PC-3 (cell line): ENCODE measurements around the gene PLA2G4B.

Source experiments
- EZH2 ChIP-seq: fragments of 300-600 bp; sonication (generic); IDR thresholded peaks from one replicate; pipeline ENCODE4 v1.6.1; 2017; ENCODE audit warnings: antibody characterized with exemption, mild to moderate bottlenecking, low read length; ENCODE audit not compliant: unreplicated experiment
- EZH2phosphoT487 ChIP-seq: fragments of 300-600 bp; sonication (generic); IDR thresholded peaks from 2 replicates; pipeline ENCODE4 v1.6.1; 2018; ENCODE audit warnings: mild to moderate bottlenecking, antibody characterized with exemption, low read length, borderline replicate concordance
- TF ChIP-seq, protein P1 (sequence below): fragments of 300-600 bp; sonication (generic); conservative IDR thresholded peaks from 2 replicates; pipeline ENCODE4 v1.5.1; 2017; ENCODE audit warnings: antibody characterized with exemption, low read depth, mild to moderate bottlenecking, low read length

DNA sequence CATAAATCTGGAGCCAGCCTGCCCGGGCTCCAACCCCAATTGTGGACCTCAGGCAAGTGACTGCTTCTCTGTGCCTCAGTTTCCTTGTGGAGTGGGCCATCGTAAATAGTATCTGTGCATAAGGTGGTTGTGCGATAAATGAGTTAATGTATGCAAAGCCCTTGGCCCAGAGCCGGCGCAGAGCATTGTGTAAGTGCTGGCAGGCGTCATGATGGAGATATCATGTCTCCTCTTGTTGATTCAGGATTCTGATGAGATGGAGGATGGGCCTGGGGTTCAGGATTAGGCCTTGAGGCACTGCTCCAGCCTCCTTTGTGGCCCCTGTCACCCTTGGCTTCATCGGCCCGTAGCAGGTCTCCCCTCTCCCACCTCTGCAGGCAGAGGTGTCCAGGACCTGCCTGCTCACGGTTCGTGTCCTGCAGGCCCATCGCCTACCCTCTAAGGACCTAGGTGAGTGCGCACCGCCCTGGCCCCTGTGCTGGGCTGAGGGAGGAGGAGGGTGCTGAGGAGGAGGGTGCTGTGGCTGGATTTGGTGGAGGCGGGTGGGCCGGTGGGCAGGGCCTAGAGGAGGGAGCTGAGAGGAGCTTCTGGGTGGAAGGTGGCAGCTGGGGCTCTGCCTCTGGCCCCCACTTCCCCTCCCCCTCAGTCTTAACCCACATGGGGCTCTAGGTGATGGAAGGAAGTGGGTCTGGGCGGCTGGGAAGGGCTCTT is 1.3 kb downstream of the PLA2G4B start:
- TF ChIP-seq, protein P1, sequence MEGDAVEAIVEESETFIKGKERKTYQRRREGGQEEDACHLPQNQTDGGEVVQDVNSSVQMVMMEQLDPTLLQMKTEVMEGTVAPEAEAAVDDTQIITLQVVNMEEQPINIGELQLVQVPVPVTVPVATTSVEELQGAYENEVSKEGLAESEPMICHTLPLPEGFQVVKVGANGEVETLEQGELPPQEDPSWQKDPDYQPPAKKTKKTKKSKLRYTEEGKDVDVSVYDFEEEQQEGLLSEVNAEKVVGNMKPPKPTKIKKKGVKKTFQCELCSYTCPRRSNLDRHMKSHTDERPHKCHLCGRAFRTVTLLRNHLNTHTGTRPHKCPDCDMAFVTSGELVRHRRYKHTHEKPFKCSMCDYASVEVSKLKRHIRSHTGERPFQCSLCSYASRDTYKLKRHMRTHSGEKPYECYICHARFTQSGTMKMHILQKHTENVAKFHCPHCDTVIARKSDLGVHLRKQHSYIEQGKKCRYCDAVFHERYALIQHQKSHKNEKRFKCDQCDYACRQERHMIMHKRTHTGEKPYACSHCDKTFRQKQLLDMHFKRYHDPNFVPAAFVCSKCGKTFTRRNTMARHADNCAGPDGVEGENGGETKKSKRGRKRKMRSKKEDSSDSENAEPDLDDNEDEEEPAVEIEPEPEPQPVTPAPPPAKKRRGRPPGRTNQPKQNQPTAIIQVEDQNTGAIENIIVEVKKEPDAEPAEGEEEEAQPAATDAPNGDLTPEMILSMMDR = no peak
- no peak for TF ChIP-seq EZH2
- no peak for TF ChIP-seq EZH2phosphoT487
